Natural killer cell (primary cell): ENCODE results near the gene WDR86. TPM values are rescaled to one million over a fixed set of nuclear protein-coding genes. Genes with fewer than 3 reads are reported as not detected.

ENCODE experiments used
- ATAC-seq, 3 donors: fragments of 150-1000 bp in 2 of 3; fragments of 200-7000 bp in 1 of 3; cut with Tn5 transposase; 1 replicate in 1 of 3; 2 replicates in 2 of 3; pipeline ENCODE4 v1.10.0; 2021; ENCODE audit warnings: mild to moderate bottlenecking in 2 of 3, moderate library complexity in 2 of 3
- DNase-seq, 2 donors: peaks; one replicate each; pipeline versions ENCODE4 v3.0.0 to v3.0.0-alpha.2; 2013 to 2021; ENCODE audit warnings: mixed read lengths in 1 of 2
- H3K27ac ChIP-seq: one replicate; pipeline ENCODE4 v1.5.1; 2013; ENCODE audit warnings: mild to moderate bottlenecking, low read length
- H3K27me3 ChIP-seq: one replicate; pipeline ENCODE4 v1.6.1; 2013; ENCODE audit warnings: low read length; ENCODE audit not compliant: control insufficient read depth, insufficient read depth
- H3K36me3 ChIP-seq: one replicate; pipeline ENCODE4 v1.6.1; 2013; ENCODE audit warnings: low read length; ENCODE audit not compliant: control insufficient read depth, insufficient read depth
- H3K4me1 ChIP-seq: one replicate; pipeline ENCODE4 v1.6.1; 2013; ENCODE audit warnings: low read length; ENCODE audit not compliant: control insufficient read depth, insufficient read depth
- H3K4me3 ChIP-seq: one replicate; pipeline ENCODE4 v1.5.1; 2013; ENCODE audit warnings: low read length
- H3K9me3 ChIP-seq: one replicate; pipeline ENCODE4 v1.6.1; 2013; ENCODE audit warnings: low read length; ENCODE audit not compliant: control insufficient read depth, insufficient read depth
- H3K27ac Mint-ChIP-seq, 2 donors: one replicate each; pipeline ENCODE4 v1.8.0; 2022; ENCODE audit warnings: mild to moderate bottlenecking in 2 of 2, mixed read lengths in 2 of 2, moderate library complexity in 1 of 2
- H3K27me3 Mint-ChIP-seq, 2 donors: one replicate each; pipeline ENCODE4 v1.8.0; 2022; ENCODE audit warnings: low read depth in 2 of 2, mixed read lengths in 2 of 2
- H3K36me3 Mint-ChIP-seq: one replicate; pipeline ENCODE4 v1.8.0; 2022; ENCODE audit warnings: mixed read lengths
- H3K4me1 Mint-ChIP-seq, 2 donors: one replicate each; pipeline ENCODE4 v1.8.0; 2022; ENCODE audit warnings: mixed read lengths in 2 of 2
- H3K4me3 Mint-ChIP-seq: one replicate; pipeline ENCODE4 v1.8.0; 2022; ENCODE audit warnings: mild to moderate bottlenecking, moderate library complexity, mixed read lengths
- H3K9me3 Mint-ChIP-seq, 2 donors: one replicate each; pipeline ENCODE4 v1.8.0; 2022; ENCODE audit warnings: mixed read lengths in 2 of 2
- CTCF ChIP-seq: fragments of 200-600 bp; IDR thresholded peaks from one replicate; pipeline ENCODE4 v1.8.0; 2022; ENCODE audit warnings: antibody characterized with exemption
- WGBS: methylation state at CpG from one replicate; pipeline ENCODE4 v1.1.7; 2013; ENCODE audit warnings: missing lambda C conversion rate; ENCODE audit not compliant: insufficient coverage; 5-methylcytosine and 5-hydroxymethylcytosine counted together
- intact Hi-C: fragments of 100-400 bp; cut with micrococcal nuclease; formaldehyde crosslinking; loops from one replicate; pipeline ENCODE4 v1.14.2; 2022
- total RNA-seq, 4 donors: library from RNA; stranded (reverse); fragments of 120-200 nt in 1 of 4; gene quantifications; one replicate each; pipeline versions ENCODE4 v1.2.3 to v1.2.4, GENCODE V29; 2013 to 2022

The WDR86 gene
- total RNA-seq, 3 donors from 2014 or later (not counting 1 experiment from before 2014, with no cell fraction given) = 1.6 to 4.6 (median 2.1) TPM

- Histone ChIP-seq H3K27ac (no peak overlapping the region), H3K9me3 (no peaks in the 10 kb centered on the region), H3K4me1 (peaks cover 36% of the 10 kb centered on the region), H3K4me3 (no peak overlapping the region), H3K36me3 (no peaks in the 10 kb centered on the region), H3K27me3 (peaks cover 10% of the 10 kb centered on the region)
- no peak for TF ChIP-seq CTCF
- no peak overlapping the region for H3K4me3 Mint-ChIP-seq
- intact Hi-C loops = no loop called here
- no peak overlapping the region for H3K27ac Mint-ChIP-seq
- ATAC-seq (no peak), DNase-seq (no peak)
- H3K36me3 Mint-ChIP-seq = no peaks in the 10 kb centered on the region
- no peaks in the 10 kb centered on the region for H3K9me3 Mint-ChIP-seq
- H3K4me1 Mint-ChIP-seq = peaks cover 12 to 13% of the 10 kb centered on the region in 2 donors
- peaks cover 8 to 19% of the 10 kb centered on the region in 2 donors for H3K27me3 Mint-ChIP-seq
- WGBS = 93% methylated on average over 6 of the region's 7 CpGs
Observed at GRCh38 chr7:151425670-151426440, 16.0 kb upstream of the WDR86 start.

GRCh38 chr7:151424799-151425198 is 15.0 kb upstream of the WDR86 start:
- H3K4me1 Mint-ChIP-seq = peaks cover 5 to 6% of the 10 kb centered on the region in 2 donors
- Histone ChIP-seq H3K36me3 (no peaks in the 10 kb centered on the region), H3K4me1 (peaks cover 26% of the 10 kb centered on the region), H3K27ac (no peak overlapping the region), H3K4me3 (no peak overlapping the region), H3K9me3 (peaks cover 6% of the 10 kb centered on the region), H3K27me3 (peaks cover 10% of the 10 kb centered on the region)
- DNase-seq (no peak), ATAC-seq (no peak)
- TF ChIP-seq CTCF = no peak
- H3K27ac Mint-ChIP-seq = no peak overlapping the region
- intact Hi-C loops = no loop called here
- H3K9me3 Mint-ChIP-seq = no peaks in the 10 kb centered on the region
- H3K36me3 Mint-ChIP-seq = no peaks in the 10 kb centered on the region
- WGBS = 89% methylated on average over 5 of the region's 5 CpGs
- no peak overlapping the region for H3K4me3 Mint-ChIP-seq
- peaks cover 10 to 27% of the 10 kb centered on the region in 2 donors for H3K27me3 Mint-ChIP-seq

- DNase-seq = no peak
- Mint-ChIP-seq H3K4me1 (no peaks in the 10 kb centered on the region), H3K4me3 (no peak overlapping the region), H3K36me3 (no peaks in the 10 kb centered on the region), H3K27me3 (peaks cover 10 to 27% of the 10 kb centered on the region in 2 donors), H3K27ac (no peak overlapping the region), H3K9me3 (no peaks in the 10 kb centered on the region)
- 96% methylated on average over 4 of the region's 5 CpGs for WGBS
- intact Hi-C loops = no loop called here
- H3K4me3 ChIP-seq = no peak overlapping the region
- no peak for ATAC-seq
- H3K27ac ChIP-seq = no peak overlapping the region
- peaks cover 6% of the 10 kb centered on the region for H3K9me3 ChIP-seq
- H3K4me1 ChIP-seq = peaks cover 17% of the 10 kb centered on the region
- H3K27me3 ChIP-seq = peaks cover 10% of the 10 kb centered on the region
- H3K36me3 ChIP-seq = no peaks in the 10 kb centered on the region
- TF ChIP-seq CTCF = no peak
Observed at GRCh38 chr7:151423936-151424335, 14.1 kb upstream of the WDR86 start.

GRCh38 chr7:151423226-151423625 is 13.4 kb upstream of the WDR86 start:
- H3K36me3 ChIP-seq = no peaks in the 10 kb centered on the region
- H3K27me3 ChIP-seq = peaks cover 10% of the 10 kb centered on the region
- DNase-seq (no peak), ATAC-seq (no peak)
- H3K4me3 Mint-ChIP-seq = no peak overlapping the region
- H3K9me3 ChIP-seq = peaks cover 9% of the 10 kb centered on the region
- WGBS = 90% methylated on average over 7 of the region's 7 CpGs
- H3K4me3 ChIP-seq = no peak overlapping the region
- peaks cover 12 to 26% of the 10 kb centered on the region in 2 donors for H3K27me3 Mint-ChIP-seq
- intact Hi-C loops = no loop called here
- no peak overlapping the region for H3K27ac ChIP-seq
- H3K4me1 ChIP-seq = peaks cover 10% of the 10 kb centered on the region
- no peaks in the 10 kb centered on the region for H3K4me1 Mint-ChIP-seq
- no peaks in the 10 kb centered on the region for H3K9me3 Mint-ChIP-seq
- no peak for TF ChIP-seq CTCF
- H3K27ac Mint-ChIP-seq = no peak overlapping the region
- H3K36me3 Mint-ChIP-seq = no peaks in the 10 kb centered on the region
